ENCODE measurements around the gene SLC12A5.

Gene SLC12A5

GRCh38 chr20:46063151-46063550, 34.1 kb downstream of the SLC12A5 start:
- Histone ChIP-seq H3K4me1 (ENCODE audit: control insufficient read depth, low read depth, low read length) (peaks cover under 1% of the 10 kb centered on the region), H3K23ac (ENCODE audit: low read length) (no peak overlapping the region), H3K27me3 (ENCODE audit: insufficient read depth, low read length, poor library complexity) (peaks cover 1% of the 10 kb centered on the region), H3K4ac (ENCODE audit: low read depth, low read length) (no peak overlapping the region), H3K18ac (ENCODE audit: low read length) (no peak overlapping the region), H3K27ac (ENCODE audit: low read depth, low read length) (no peak overlapping the region), H3K79me2 (ENCODE audit: control insufficient read depth, insufficient read depth, low read length) (no peaks in the 10 kb centered on the region), H4K5ac (ENCODE audit: low read length) (no peak overlapping the region), H2BK5ac (ENCODE audit: low read length) (no peak overlapping the region), H4K8ac (ENCODE audit: low read depth, low read length) (no peak overlapping the region), H2BK120ac (ENCODE audit: low read depth, low read length) (no peak overlapping the region), H3K4me3 (ENCODE audit: low read length) (no peak overlapping the region), H2AK5ac (ENCODE audit: low read length) (no peak overlapping the region), H2BK15ac (replicated peaks; ENCODE audit: low read depth) (no peak overlapping the region), H3K36me3 (ENCODE audit: control insufficient read depth, insufficient read depth, low read length) (peaks cover 24% of the 10 kb centered on the region), H3K56ac (ENCODE audit: low read length) (no peak overlapping the region), H3K9ac (ENCODE audit: low read length) (no peak overlapping the region), H3K4me2 (ENCODE audit: low read length) (no peak overlapping the region), H3K79me1 (ENCODE audit: low read length) (no peaks in the 10 kb centered on the region)
- no CpG with 5 or more reads among the region's 8 CpGs for WGBS (ENCODE audit: extremely low coverage, insufficient coverage, low lambda C conversion rate)
- DNase-seq = no peak

- Histone ChIP-seq H3K4me2 (ENCODE audit: low read length) (no peak overlapping the region), H2AK5ac (ENCODE audit: low read length) (no peak overlapping the region), H3K36me3 (ENCODE audit: control insufficient read depth, insufficient read depth, low read length) (peaks cover 24% of the 10 kb centered on the region), H4K8ac (ENCODE audit: low read depth, low read length) (no peak overlapping the region), H3K27me3 (ENCODE audit: insufficient read depth, low read length, poor library complexity) (no peaks in the 10 kb centered on the region), H3K4ac (ENCODE audit: low read depth, low read length) (no peak overlapping the region), H2BK15ac (replicated peaks; ENCODE audit: low read depth) (no peak overlapping the region), H2BK120ac (ENCODE audit: low read depth, low read length) (no peak overlapping the region), H3K79me2 (ENCODE audit: control insufficient read depth, insufficient read depth, low read length) (no peaks in the 10 kb centered on the region), H3K27ac (ENCODE audit: low read depth, low read length) (no peak overlapping the region), H3K9ac (ENCODE audit: low read length) (no peak overlapping the region), H3K18ac (ENCODE audit: low read length) (no peak overlapping the region), H3K4me3 (ENCODE audit: low read length) (no peak overlapping the region), H3K56ac (ENCODE audit: low read length) (no peak overlapping the region), H2BK5ac (ENCODE audit: low read length) (no peak overlapping the region), H4K5ac (ENCODE audit: low read length) (no peak overlapping the region), H3K79me1 (ENCODE audit: low read length) (no peaks in the 10 kb centered on the region), H3K23ac (ENCODE audit: low read length) (no peak overlapping the region), H3K4me1 (ENCODE audit: control insufficient read depth, low read depth, low read length) (no peaks in the 10 kb centered on the region)
- no CpG with 5 or more reads among the region's 3 CpGs for WGBS (ENCODE audit: extremely low coverage, insufficient coverage, low lambda C conversion rate)
- DNase-seq = no peak
These were observed 34.6 kb downstream of the SLC12A5 start for GRCh38 chr20:46063652-46064054.

DNA sequence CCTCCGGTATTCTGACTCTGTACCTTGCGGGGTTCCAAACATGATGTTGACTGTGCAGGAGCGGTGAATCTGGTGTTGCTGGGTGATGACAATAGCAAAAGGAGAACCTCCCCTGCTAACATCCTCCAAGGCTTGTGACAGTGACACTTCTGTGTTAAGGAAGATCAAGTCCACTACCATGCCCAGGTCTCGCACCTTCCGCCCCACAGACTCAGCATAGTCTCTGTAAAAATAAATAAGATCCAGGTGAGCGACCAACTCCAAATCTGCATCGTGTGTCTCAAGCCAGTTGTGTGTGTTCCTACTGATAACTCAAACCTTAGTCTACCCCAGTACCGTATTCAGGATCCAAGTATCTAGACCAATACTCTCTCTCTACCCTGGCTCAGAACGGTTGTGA, 36.0 kb downstream of the SLC12A5 start:
- no peak overlapping the region for H3K23ac ChIP-seq (ENCODE audit: low read length)
- no peak overlapping the region for H3K9ac ChIP-seq (ENCODE audit: low read length)
- H3K4me2 ChIP-seq (ENCODE audit: low read length) = no peak overlapping the region
- H3K27me3 ChIP-seq (ENCODE audit: insufficient read depth, low read length, poor library complexity) = no peaks in the 10 kb centered on the region
- no peaks in the 10 kb centered on the region for H3K4me1 ChIP-seq (ENCODE audit: control insufficient read depth, low read depth, low read length)
- no peak overlapping the region for H2BK120ac ChIP-seq (ENCODE audit: low read depth, low read length)
- H3K4me3 ChIP-seq (ENCODE audit: low read length) = no peak overlapping the region
- no peak overlapping the region for H4K8ac ChIP-seq (ENCODE audit: low read depth, low read length)
- no CpG with 5 or more reads among the region's 9 CpGs for WGBS (ENCODE audit: extremely low coverage, insufficient coverage, low lambda C conversion rate)
- no peak overlapping the region for H3K56ac ChIP-seq (ENCODE audit: low read length)
- no peak overlapping the region for H3K4ac ChIP-seq (ENCODE audit: low read depth, low read length)
- no peak overlapping the region for H3K18ac ChIP-seq (ENCODE audit: low read length)
- H3K27ac ChIP-seq (ENCODE audit: low read depth, low read length) = no peak overlapping the region
- peaks cover 24% of the 10 kb centered on the region for H3K36me3 ChIP-seq (ENCODE audit: control insufficient read depth, insufficient read depth, low read length)
- no peaks in the 10 kb centered on the region for H3K79me2 ChIP-seq (ENCODE audit: control insufficient read depth, insufficient read depth, low read length)
- no peak overlapping the region for H4K5ac ChIP-seq (ENCODE audit: low read length)
- no peak overlapping the region for H2BK5ac ChIP-seq (ENCODE audit: low read length)
- H2BK15ac ChIP-seq (replicated peaks; ENCODE audit: low read depth) = no peak overlapping the region
- no peak overlapping the region for H2AK5ac ChIP-seq (ENCODE audit: low read length)
- H3K79me1 ChIP-seq (ENCODE audit: low read length) = no peaks in the 10 kb centered on the region
- no peak for DNase-seq

DNA sequence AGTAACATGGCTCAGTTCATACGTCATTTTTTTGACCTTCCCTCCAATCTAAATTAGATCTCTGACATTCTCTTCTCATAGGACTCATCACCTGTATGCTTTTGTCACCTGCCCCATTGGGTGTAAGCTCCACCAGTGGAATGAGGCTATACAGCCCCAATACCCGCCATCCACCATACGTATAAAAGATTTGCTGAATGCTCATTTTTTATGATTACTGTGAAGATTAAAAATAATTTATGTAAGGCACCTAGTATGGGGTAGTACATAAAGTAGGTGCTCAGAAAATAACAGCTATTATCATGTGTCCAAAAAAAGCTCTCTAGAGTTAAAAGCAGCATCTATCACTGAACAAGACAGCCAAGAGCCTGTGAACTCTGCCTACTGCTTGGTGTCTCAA, 36.7 kb downstream of the SLC12A5 start:
- Histone ChIP-seq H3K36me3 (ENCODE audit: control insufficient read depth, insufficient read depth, low read length) (peaks cover 24% of the 10 kb centered on the region), H3K56ac (ENCODE audit: low read length) (no peak overlapping the region), H3K4ac (ENCODE audit: low read depth, low read length) (no peak overlapping the region)

GRCh38 chr20:46070215-46070900, 41.3 kb downstream of the SLC12A5 start:
- H3K18ac ChIP-seq (ENCODE audit: low read length) = no peak overlapping the region
- no peak overlapping the region for H3K4ac ChIP-seq (ENCODE audit: low read depth, low read length)
- no peaks in the 10 kb centered on the region for H3K27me3 ChIP-seq (ENCODE audit: insufficient read depth, low read length, poor library complexity)
- no peak overlapping the region for H2BK5ac ChIP-seq (ENCODE audit: low read length)
- peaks cover 2% of the 10 kb centered on the region for H3K79me1 ChIP-seq (ENCODE audit: low read length)
- no CpG with 5 or more reads among the region's 20 CpGs for WGBS (ENCODE audit: extremely low coverage, insufficient coverage, low lambda C conversion rate)
- H3K23ac ChIP-seq (ENCODE audit: low read length) = no peak overlapping the region
- H2AK5ac ChIP-seq (ENCODE audit: low read length) = no peak overlapping the region
- no peak overlapping the region for H2BK120ac ChIP-seq (ENCODE audit: low read depth, low read length)
- no peak overlapping the region for H3K4me2 ChIP-seq (ENCODE audit: low read length)
- DNase-seq = no peak
- no peak overlapping the region for H3K27ac ChIP-seq (ENCODE audit: low read depth, low read length)
- H2BK15ac ChIP-seq (replicated peaks; ENCODE audit: low read depth) = no peak overlapping the region
- H3K4me1 ChIP-seq (ENCODE audit: control insufficient read depth, low read depth, low read length) = no peaks in the 10 kb centered on the region
- H4K8ac ChIP-seq (ENCODE audit: low read depth, low read length) = no peak overlapping the region
- no peak overlapping the region for H3K56ac ChIP-seq (ENCODE audit: low read length)
- H3K79me2 ChIP-seq (ENCODE audit: control insufficient read depth, insufficient read depth, low read length) = no peaks in the 10 kb centered on the region
- no peak overlapping the region for H4K5ac ChIP-seq (ENCODE audit: low read length)
- peaks cover 2% of the 10 kb centered on the region for H3K36me3 ChIP-seq (ENCODE audit: control insufficient read depth, insufficient read depth, low read length)
- H3K4me3 ChIP-seq (ENCODE audit: low read length) = no peak overlapping the region
- H3K9ac ChIP-seq (ENCODE audit: low read length) = no peak overlapping the region

More for the DNA sequence above, 36.7 kb downstream of the SLC12A5 start:
- no peak overlapping the region for H2BK120ac ChIP-seq (ENCODE audit: low read depth, low read length)
- no peaks in the 10 kb centered on the region for H3K27me3 ChIP-seq (ENCODE audit: insufficient read depth, low read length, poor library complexity)
- no peak overlapping the region for H3K23ac ChIP-seq (ENCODE audit: low read length)
- H3K79me1 ChIP-seq (ENCODE audit: low read length) = no peaks in the 10 kb centered on the region
- no peak overlapping the region for H2BK5ac ChIP-seq (ENCODE audit: low read length)
- no peak overlapping the region for H3K4me2 ChIP-seq (ENCODE audit: low read length)
- H3K4me3 ChIP-seq (ENCODE audit: low read length) = no peak overlapping the region
- no peak overlapping the region for H3K18ac ChIP-seq (ENCODE audit: low read length)
- H3K79me2 ChIP-seq (ENCODE audit: control insufficient read depth, insufficient read depth, low read length) = no peaks in the 10 kb centered on the region
- WGBS (ENCODE audit: extremely low coverage, insufficient coverage, low lambda C conversion rate) = no CpG with 5 or more reads among the region's 3 CpGs
- no peak for DNase-seq
- no peak overlapping the region for H2BK15ac ChIP-seq (replicated peaks; ENCODE audit: low read depth)
- H3K4me1 ChIP-seq (ENCODE audit: control insufficient read depth, low read depth, low read length) = no peaks in the 10 kb centered on the region
- no peak overlapping the region for H4K5ac ChIP-seq (ENCODE audit: low read length)
- no peak overlapping the region for H3K9ac ChIP-seq (ENCODE audit: low read length)
- no peak overlapping the region for H4K8ac ChIP-seq (ENCODE audit: low read depth, low read length)
- H2AK5ac ChIP-seq (ENCODE audit: low read length) = no peak overlapping the region
- H3K27ac ChIP-seq (ENCODE audit: low read depth, low read length) = no peak overlapping the region

GRCh38 chr20:46071573-46071972, 42.6 kb downstream of the SLC12A5 start:
- Histone ChIP-seq H3K36me3 (ENCODE audit: control insufficient read depth, insufficient read depth, low read length) (peaks cover 2% of the 10 kb centered on the region), H3K4me3 (ENCODE audit: low read length) (no peak overlapping the region), H3K4ac (ENCODE audit: low read depth, low read length) (no peak overlapping the region)

More at GRCh38 chr20:46071573-46071972, 42.6 kb downstream of the SLC12A5 start:
- Histone ChIP-seq H3K4me1 (ENCODE audit: control insufficient read depth, low read depth, low read length) (no peaks in the 10 kb centered on the region), H3K79me1 (ENCODE audit: low read length) (peaks cover 4% of the 10 kb centered on the region), H4K8ac (ENCODE audit: low read depth, low read length) (no peak overlapping the region), H2AK5ac (ENCODE audit: low read length) (no peak overlapping the region), H3K56ac (ENCODE audit: low read length) (no peak overlapping the region), H2BK15ac (replicated peaks; ENCODE audit: low read depth) (no peak overlapping the region), H3K9ac (ENCODE audit: low read length) (no peak overlapping the region), H2BK120ac (ENCODE audit: low read depth, low read length) (no peak overlapping the region), H3K27me3 (ENCODE audit: insufficient read depth, low read length, poor library complexity) (no peaks in the 10 kb centered on the region), H4K5ac (ENCODE audit: low read length) (no peak overlapping the region), H3K79me2 (ENCODE audit: control insufficient read depth, insufficient read depth, low read length) (no peaks in the 10 kb centered on the region), H3K4me2 (ENCODE audit: low read length) (no peak overlapping the region), H3K18ac (ENCODE audit: low read length) (no peak overlapping the region), H3K23ac (ENCODE audit: low read length) (no peak overlapping the region), H3K27ac (ENCODE audit: low read depth, low read length) (no peak overlapping the region), H2BK5ac (ENCODE audit: low read length) (no peak overlapping the region)
- DNase-seq = no peak
- WGBS (ENCODE audit: extremely low coverage, insufficient coverage, low lambda C conversion rate) = no CpG with 5 or more reads among the region's 3 CpGs

All from mesendoderm (in vitro differentiated cells).